CD14-positive monocyte (primary cell): ENCODE data around the gene GAL3ST2. TPM values are rescaled to one million over a fixed set of nuclear protein-coding genes. Genes with fewer than 3 reads are reported as not detected.

ENCODE experiments used
- DNase-seq, 3 donors: peaks; one replicate each; pipeline ENCODE4 v3.0.0-alpha.2; 2011 to 2022
- H2AFZ ChIP-seq: 2 replicates; pipeline ENCODE4 v1.6.0; 2012; ENCODE audit warnings: mild to moderate bottlenecking, low read depth, low read length, inconsistent platforms; ENCODE audit not compliant: insufficient read depth, poor library complexity, severe bottlenecking
- H3K27ac ChIP-seq, 2 donors: 1 replicate in 1 of 2; 2 replicates in 1 of 2; pipeline ENCODE4 v1.5.1; 2012 to 2013; ENCODE audit warnings: low read length in 2 of 2, control low read depth in 1 of 2, inconsistent platforms in 1 of 2, low read depth in 1 of 2, mild to moderate bottlenecking in 1 of 2
- H3K27me3 ChIP-seq, 2 donors: one replicate each; pipeline versions ENCODE4 v1.6.0 to v1.6.1; 2011 to 2013; ENCODE audit warnings: low read length in 2 of 2; ENCODE audit not compliant: control insufficient read depth in 2 of 2, insufficient read depth in 2 of 2
- H3K36me3 ChIP-seq, 2 donors: replicated peaks in 1 of 2; 1 replicate in 1 of 2; 2 replicates in 1 of 2; pipeline versions ENCODE4 v1.5.1 to v1.6.1; 2012 to 2013; ENCODE audit warnings: low read length in 2 of 2, control low read depth in 1 of 2, inconsistent platforms in 1 of 2, mild to moderate bottlenecking in 1 of 2; ENCODE audit not compliant: insufficient read depth in 2 of 2, control insufficient read depth in 1 of 2
- H3K4me1 ChIP-seq, 2 donors: 1 replicate in 1 of 2; 2 replicates in 1 of 2; pipeline versions ENCODE4 v1.5.1 to v1.6.1; 2012 to 2013; ENCODE audit warnings: low read length in 2 of 2, control low read depth in 1 of 2, inconsistent platforms in 1 of 2, mild to moderate bottlenecking in 1 of 2, moderate library complexity in 1 of 2; ENCODE audit not compliant: insufficient read depth in 2 of 2, control insufficient read depth in 1 of 2
- H3K4me2 ChIP-seq: replicated peaks from 2 replicates; pipeline ENCODE3; 2012; ENCODE audit warnings: low read length, moderate library complexity, mild to moderate bottlenecking; ENCODE audit not compliant: poor library complexity, severe bottlenecking; ENCODE audit errors: extremely low read depth
- H3K4me3 ChIP-seq, 3 experiments: fragments of 200-600 bp in 1 of 3; sonication (generic) in 1 of 3; replicated peaks in 1 of 3; 1 replicate in 2 of 3; 2 replicates in 1 of 3; pipeline ENCODE4 v1.5.1; 2011 to 2013; ENCODE audit warnings: low read length in 3 of 3, mild to moderate bottlenecking in 3 of 3, control low read depth in 2 of 3, low read depth in 2 of 3, inconsistent platforms in 1 of 3, moderate library complexity in 1 of 3
- H3K79me2 ChIP-seq: 2 replicates; pipeline ENCODE4 v1.6.0; 2012; ENCODE audit warnings: mild to moderate bottlenecking, control low read depth, inconsistent platforms, low read length, moderate library complexity; ENCODE audit not compliant: insufficient read depth
- H3K9ac ChIP-seq: 2 replicates; pipeline ENCODE4 v1.6.0; 2017; ENCODE audit warnings: low read length, mild to moderate bottlenecking; ENCODE audit not compliant: insufficient read depth, poor library complexity, severe bottlenecking
- H3K9me3 ChIP-seq, 2 donors: replicated peaks in 1 of 2; 1 replicate in 1 of 2; 2 replicates in 1 of 2; pipeline versions ENCODE4 v1.5.1 to v1.6.1; 2012 to 2013; ENCODE audit warnings: low read length in 2 of 2, control low read depth in 1 of 2; ENCODE audit not compliant: control insufficient read depth in 1 of 2, insufficient read depth in 1 of 2
- H4K20me1 ChIP-seq: 2 replicates; pipeline ENCODE4 v1.6.0; 2012; ENCODE audit warnings: mild to moderate bottlenecking, low read length, control low read depth, moderate library complexity; ENCODE audit not compliant: insufficient read depth
- H3K27ac Mint-ChIP-seq, 7 donors: one replicate each; pipeline ENCODE4 v1.8.0; 2020; ENCODE audit warnings: mild to moderate bottlenecking in 7 of 7, mixed read lengths in 7 of 7, moderate library complexity in 6 of 7, inconsistent platforms in 2 of 7
- H3K27me3 Mint-ChIP-seq, 3 donors: one replicate each; pipeline ENCODE4 v1.8.0; 2021 to 2022; ENCODE audit warnings: low read depth in 3 of 3, mild to moderate bottlenecking in 3 of 3, mixed read lengths in 3 of 3, moderate library complexity in 3 of 3, inconsistent platforms in 1 of 3
- H3K36me3 Mint-ChIP-seq, 2 donors: one replicate each; pipeline ENCODE4 v1.8.0; 2020; ENCODE audit warnings: mixed read lengths in 2 of 2, inconsistent platforms in 1 of 2, mild to moderate bottlenecking in 1 of 2
- H3K4me1 Mint-ChIP-seq: one replicate; pipeline ENCODE4 v1.8.0; 2020; ENCODE audit warnings: mild to moderate bottlenecking, mixed read lengths
- H3K4me3 Mint-ChIP-seq, 2 donors: one replicate each; pipeline ENCODE4 v1.8.0; 2020; ENCODE audit warnings: mild to moderate bottlenecking in 2 of 2, mixed read lengths in 2 of 2, moderate library complexity in 1 of 2
- H3K9me3 Mint-ChIP-seq, 7 donors: one replicate each; pipeline ENCODE4 v1.8.0; 2020 to 2022; ENCODE audit warnings: mixed read lengths in 7 of 7, mild to moderate bottlenecking in 6 of 7, moderate library complexity in 6 of 7, inconsistent platforms in 2 of 7
- CTCF ChIP-seq: fragments of 200-600 bp; IDR thresholded peaks from one replicate; pipeline ENCODE4 v1.8.0; 2022; ENCODE audit warnings: antibody characterized with exemption, mild to moderate bottlenecking
- WGBS: methylation state at CpG from one replicate; pipeline ENCODE4 v1.1.5; 2013; ENCODE audit warnings: missing lambda C conversion rate; ENCODE audit not compliant: insufficient coverage; 5-methylcytosine and 5-hydroxymethylcytosine counted together
- intact Hi-C, 2 donors: fragments of 100-400 bp; cut with micrococcal nuclease; formaldehyde crosslinking; loops; one replicate each; pipeline versions ENCODE4 v1.15.0 to v1.15.1; 2023
- polyA plus RNA-seq, 3 donors: library from polyadenylated mRNA; depleted of rRNA in 1 of 3; unstranded in 2 of 3; stranded (reverse) in 1 of 3; fragments of 300-500 nt in 2 of 3; fragments of >200 nt in 1 of 3; fragmentation: Illumina TruSeq in 2 of 3; gene quantifications; 1 replicate in 2 of 3; 2 replicates in 1 of 3; pipeline ENCODE4 v1.2.3, GENCODE V29; 2012 to 2021

Gene GAL3ST2
- polyA plus RNA-seq, 3 donors = not detected

DNA sequence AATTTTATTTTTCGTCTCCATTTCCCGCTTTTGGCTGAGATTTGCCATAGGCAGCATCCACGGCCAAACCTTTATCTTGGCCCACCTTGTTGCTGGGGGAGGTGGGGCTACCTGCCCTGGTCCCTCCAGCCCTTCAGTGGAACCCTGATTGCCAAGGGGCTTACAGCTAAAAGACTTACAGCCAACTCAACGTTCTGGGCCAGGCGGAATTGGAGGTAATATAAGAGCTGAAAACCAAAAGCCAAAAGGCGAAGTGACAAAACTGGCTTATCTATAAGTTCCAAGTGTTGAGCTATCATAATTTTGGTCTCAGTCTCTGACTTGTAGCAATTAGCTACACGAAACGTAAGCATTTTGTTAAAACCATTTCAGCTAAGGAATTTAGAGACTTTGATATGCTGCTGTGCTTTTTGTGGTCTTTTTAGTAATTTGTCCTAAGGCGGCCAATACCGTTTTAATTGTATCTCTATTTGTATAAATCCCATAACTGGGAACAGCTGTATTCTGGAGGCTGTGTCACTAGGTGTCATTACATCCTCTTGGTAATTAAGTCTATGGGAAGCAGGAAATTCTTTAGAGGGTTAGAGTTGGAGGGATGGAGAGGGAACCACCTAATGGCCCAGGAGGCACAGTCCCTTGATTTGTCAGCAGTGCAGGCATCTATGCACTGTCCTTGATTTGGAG, 58.0 kb downstream of the GAL3ST2 start:
- H3K9me3 ChIP-seq = no peaks in the 10 kb centered on the region
- H4K20me1 ChIP-seq = no peaks in the 10 kb centered on the region
- H3K4me3 ChIP-seq = no peak overlapping the region
- intact Hi-C loops = no loop called here
- peaks cover 3 to 9% (median 6%) of the 10 kb centered on the region in 7 donors for H3K9me3 Mint-ChIP-seq
- H3K79me2 ChIP-seq = no peaks in the 10 kb centered on the region
- H3K4me3 Mint-ChIP-seq = no peak overlapping the region
- H3K27ac ChIP-seq = no peak overlapping the region
- no peaks in the 10 kb centered on the region for H3K27me3 ChIP-seq
- H2AFZ ChIP-seq = no peak overlapping the region
- no peak overlapping the region for H3K27ac Mint-ChIP-seq
- H3K4me1 ChIP-seq = no peaks in the 10 kb centered on the region
- H3K4me1 Mint-ChIP-seq = no peaks in the 10 kb centered on the region
- no peaks in the 10 kb centered on the region for H3K36me3 ChIP-seq
- peaks cover 6 to 28% (median 11%) of the 10 kb centered on the region in 3 donors for H3K27me3 Mint-ChIP-seq
- no peaks in the 10 kb centered on the region for H3K36me3 Mint-ChIP-seq
- DNase-seq = no peak
- no peak for TF ChIP-seq CTCF
- H3K9ac ChIP-seq = no peak overlapping the region
- 94% methylated on average over 8 of the region's 10 CpGs for WGBS
- H3K4me2 ChIP-seq = no peak overlapping the region

DNA sequence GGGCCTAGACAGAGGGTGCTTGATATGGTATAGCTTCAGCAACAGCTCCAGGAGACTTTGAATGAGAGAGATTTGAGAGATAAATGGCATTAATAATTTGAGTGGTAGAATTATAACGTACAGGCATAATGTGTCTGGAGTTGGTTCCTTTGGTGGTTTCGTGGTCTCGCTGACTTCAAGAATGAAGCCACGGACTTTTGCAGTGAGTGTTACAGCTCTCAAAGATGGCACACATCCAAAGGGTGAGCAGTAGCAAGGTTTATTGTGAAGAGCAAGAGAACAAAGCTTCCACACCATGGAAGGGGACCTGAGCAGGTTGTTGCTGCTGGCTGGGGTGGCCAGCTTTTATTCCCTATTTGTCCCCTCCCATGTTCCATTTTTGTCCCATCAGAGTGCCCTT, 59.0 kb downstream of the GAL3ST2 start:
- no peak for DNase-seq
- Histone ChIP-seq H3K9me3 (no peaks in the 10 kb centered on the region), H4K20me1 (no peaks in the 10 kb centered on the region), H3K4me2 (no peak overlapping the region), H3K27ac (no peak overlapping the region), H3K27me3 (no peaks in the 10 kb centered on the region), H3K9ac (no peak overlapping the region), H3K79me2 (no peaks in the 10 kb centered on the region), H2AFZ (no peak overlapping the region), H3K36me3 (no peaks in the 10 kb centered on the region), H3K4me1 (no peaks in the 10 kb centered on the region), H3K4me3 (no peak overlapping the region)
- H3K9me3 Mint-ChIP-seq = peaks cover 3 to 9% (median 6%) of the 10 kb centered on the region in 7 donors
- no peak for TF ChIP-seq CTCF
- no peak overlapping the region for H3K4me3 Mint-ChIP-seq
- peak overlapping the region in 1 of 7 donors; percentile 61 for H3K27ac Mint-ChIP-seq
- H3K36me3 Mint-ChIP-seq = no peaks in the 10 kb centered on the region
- H3K4me1 Mint-ChIP-seq = no peaks in the 10 kb centered on the region
- 18% methylated on average over 4 of the region's 4 CpGs for WGBS
- peaks cover 4 to 28% (median 11%) of the 10 kb centered on the region in 3 donors for H3K27me3 Mint-ChIP-seq
- intact Hi-C loops = no loop called here
